Left lobe of liver (tissue), 2 donors: Measurements from ENCODE around the gene CCDC154. TPM values are rescaled to one million over a fixed set of nuclear protein-coding genes. Genes with fewer than 3 reads are reported as not detected.

ENCODE experiments used
- ATAC-seq: fragments of 200-7000 bp; cut with Tn5 transposase; one replicate; pipeline ENCODE4 v1.9.1; 2020; ENCODE audit warnings: mild to moderate bottlenecking, moderate library complexity
- DNase-seq: peaks from one replicate; pipeline ENCODE4 v3.0.0-alpha.2; 2020; ENCODE audit warnings: low spot score
- total RNA-seq: library from RNA; stranded (reverse); gene quantifications from one replicate; pipeline ENCODE4 v1.2.1, GENCODE V29; 2021
- donor health status: DM: no; HTN: no; CAD: no; lungs with moderate emphysema.
- donor health status: DM: no; HTN: yes; CAD: no.

The CCDC154 gene
- total RNA-seq, 1 donor from 2014 or later, result 1.4 TPM

DNA sequence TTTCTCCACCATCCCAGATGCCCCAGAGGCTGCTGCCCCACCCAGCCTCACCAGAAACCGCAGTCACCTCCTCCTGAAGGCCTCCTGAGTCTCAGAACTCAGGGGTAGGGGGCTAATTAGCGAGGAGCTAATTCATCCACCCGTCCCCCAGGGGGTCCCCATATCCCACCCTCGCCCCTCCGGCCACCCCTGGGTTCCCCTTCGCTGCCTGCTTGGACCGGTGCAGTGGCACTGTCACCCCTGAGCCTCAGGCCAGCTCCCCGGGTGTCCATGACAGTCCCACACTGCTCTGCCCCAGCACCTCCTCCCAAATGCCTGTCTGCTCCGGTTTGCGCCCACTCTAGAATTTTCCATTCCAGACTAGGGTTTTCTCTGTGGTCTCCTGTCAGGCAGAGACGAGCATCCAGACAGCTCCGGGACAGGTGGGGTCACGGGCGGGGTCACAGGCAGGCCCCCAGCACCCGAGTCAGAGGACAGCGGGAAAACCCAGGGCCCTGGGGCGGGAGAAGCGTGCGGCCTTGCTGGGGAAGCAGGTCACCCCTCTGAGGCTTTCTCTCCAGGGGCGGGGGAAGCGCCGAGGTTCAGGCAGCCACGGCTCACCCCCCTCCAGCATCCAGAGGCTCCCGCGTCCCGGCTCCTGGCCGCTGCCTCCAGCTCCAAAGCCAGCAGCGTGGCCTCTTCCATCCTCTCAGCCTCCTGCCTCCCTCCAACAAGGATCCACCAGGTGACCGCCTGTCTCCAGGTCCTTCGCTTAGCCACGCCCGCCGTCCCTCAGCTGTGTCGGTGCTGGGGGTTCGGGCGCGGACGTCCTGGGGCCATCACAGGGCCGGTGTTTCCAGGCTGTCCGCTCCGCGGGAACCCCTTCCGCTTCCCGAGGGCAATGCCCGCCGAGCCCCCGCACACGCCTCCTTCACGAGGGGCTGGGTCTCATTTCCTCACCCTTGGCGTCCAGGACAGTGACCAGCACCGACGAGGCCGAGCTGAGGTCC lies 16.6 kb downstream of the CCDC154 start:
- ATAC-seq, result no peak

DNA sequence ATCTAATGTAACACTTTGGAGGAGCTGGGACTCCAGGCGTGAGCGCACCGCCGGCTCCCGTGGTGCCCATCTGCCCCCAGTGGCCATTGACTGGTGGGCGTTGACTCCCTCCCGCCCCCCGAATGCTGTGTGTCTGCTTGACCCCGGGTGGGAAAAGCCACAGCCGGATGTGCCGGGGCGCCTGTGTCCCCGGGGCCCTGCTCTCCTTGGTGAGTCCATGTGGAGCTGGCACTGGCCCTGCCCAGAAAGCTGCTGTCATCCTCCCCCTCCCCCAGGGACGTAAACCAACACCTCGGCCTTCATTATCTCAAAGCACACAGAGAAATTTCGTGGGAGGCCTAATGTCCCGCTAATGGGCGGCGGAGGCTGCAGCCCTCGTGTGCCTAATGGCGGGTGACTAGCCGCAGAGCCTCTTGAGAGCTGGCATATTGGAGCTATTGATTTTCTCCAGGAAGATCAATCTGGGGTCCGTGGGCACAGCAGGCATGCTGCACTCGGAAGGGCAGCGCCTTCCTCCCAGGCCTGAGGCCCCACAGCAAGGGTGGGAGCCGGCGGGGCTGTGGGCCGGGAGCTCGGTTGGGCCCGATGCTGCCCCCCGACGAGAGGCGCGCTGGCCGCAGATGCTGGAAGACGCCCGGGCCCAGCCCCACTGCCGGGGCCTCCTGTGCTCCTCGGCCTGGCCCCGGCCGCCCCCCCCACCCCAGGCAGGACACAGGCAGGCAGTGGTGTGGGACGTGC lies 17.5 kb downstream of the CCDC154 start:
- DNase-seq (no peak), ATAC-seq (no peak)

More for the DNA sequence above, 16.6 kb downstream of the CCDC154 start:
- no peak for DNase-seq

DNA sequence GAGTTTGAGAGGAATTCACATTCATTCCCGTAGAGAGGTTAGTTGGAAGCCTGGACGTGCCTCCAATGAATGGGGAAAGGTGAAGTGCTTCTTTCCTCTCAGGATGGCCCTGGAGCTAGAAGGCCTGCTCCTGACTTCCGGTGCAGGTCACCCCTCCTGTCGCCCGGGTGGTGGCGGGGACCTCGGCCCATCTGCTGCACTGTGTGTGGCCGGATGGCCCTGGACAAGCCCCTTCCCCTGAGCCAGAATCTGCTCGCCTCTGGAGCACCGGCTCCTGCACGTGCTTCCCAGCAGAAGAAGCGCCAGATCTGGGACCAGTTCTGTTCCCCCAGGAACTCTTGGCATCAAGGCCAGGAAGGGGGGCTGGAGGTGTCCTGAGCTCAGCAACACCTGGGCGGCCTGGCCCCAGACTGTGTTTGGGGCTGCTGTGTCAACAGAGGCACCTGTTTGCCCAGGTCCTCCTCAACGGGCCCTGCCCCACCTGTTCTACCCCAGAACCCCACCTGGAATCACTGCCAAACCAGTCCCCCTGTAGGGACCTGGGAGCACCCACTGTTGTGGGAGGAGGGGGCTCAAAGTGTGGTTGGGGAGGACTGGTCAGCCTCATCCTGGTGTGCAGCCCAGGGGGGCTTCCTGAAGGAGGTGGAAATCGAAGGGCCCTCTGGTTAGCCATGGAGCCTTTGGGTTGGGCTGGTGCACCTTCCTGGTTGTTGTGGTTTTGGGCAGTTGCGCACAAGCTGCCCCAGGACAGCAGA lies 18.6 kb downstream of the CCDC154 start:
- no peak for DNase-seq

DNA sequence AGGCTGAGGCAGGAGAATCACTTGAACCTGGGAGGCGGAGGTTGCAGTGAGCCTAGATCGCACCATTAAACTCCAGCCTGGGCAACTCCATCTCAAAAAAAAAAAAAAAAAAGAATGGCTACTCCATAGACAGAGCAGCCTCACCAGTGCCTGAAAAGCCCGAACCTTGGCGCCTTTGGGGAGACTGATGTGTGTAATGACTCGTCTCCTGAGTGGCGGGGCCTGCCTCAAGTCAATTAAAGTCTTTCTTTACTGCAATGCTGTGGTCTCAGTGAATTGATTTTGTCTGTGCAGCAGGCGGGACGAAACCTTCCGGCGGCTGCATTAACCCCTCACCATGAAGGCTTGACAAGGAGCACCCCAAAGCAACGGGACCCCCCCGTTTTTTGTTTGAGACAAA lies 20.3 kb downstream of the CCDC154 start:
- ATAC-seq (no peak), DNase-seq (no peak)

More for the DNA sequence above, 18.6 kb downstream of the CCDC154 start:
- no peak for ATAC-seq

DNA sequence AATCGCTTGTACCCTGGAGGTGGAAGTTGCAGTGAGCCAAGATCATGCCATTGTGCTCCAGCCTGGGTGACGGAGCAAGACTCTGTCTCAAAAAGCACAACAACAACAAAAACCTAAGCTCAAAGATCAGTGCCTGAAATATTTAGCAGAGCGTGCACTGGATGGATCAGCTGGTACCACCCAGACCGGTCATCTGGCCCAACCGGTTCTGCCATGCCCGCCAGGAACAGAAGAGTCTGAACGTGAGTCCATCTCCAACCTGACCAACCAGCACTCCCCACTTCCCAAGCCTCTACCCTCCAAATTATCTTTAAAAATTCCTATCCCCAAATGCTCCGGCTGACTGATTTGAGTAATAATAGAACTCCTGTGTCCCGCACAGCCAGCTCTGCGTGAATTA lies 22.3 kb downstream of the CCDC154 start:
- no peak for ATAC-seq
- no peak for DNase-seq

DNA sequence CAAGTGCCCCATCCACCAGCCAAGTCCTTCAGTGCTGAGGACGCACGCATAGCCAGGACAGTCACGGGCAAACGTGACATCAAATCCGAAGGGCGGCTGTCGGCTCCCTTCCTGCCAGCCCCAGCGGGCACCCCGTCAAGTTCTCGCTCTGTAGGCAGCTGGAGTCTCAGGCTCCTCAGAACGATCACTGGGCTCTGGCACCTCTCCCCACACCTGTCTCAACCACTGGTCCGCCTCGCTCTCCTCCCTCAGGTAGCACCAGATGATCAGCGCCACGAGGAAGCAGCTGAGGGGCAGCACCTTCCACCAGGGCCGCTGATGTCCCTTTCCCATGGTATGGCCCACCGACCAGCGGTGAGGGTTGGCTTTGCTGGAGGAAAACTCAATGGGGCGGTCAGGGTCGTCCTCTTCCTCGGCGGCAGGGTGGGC lies 24.2 kb downstream of the CCDC154 start:
- ATAC-seq (peak; percentile 2), DNase-seq (no peak)

DNA sequence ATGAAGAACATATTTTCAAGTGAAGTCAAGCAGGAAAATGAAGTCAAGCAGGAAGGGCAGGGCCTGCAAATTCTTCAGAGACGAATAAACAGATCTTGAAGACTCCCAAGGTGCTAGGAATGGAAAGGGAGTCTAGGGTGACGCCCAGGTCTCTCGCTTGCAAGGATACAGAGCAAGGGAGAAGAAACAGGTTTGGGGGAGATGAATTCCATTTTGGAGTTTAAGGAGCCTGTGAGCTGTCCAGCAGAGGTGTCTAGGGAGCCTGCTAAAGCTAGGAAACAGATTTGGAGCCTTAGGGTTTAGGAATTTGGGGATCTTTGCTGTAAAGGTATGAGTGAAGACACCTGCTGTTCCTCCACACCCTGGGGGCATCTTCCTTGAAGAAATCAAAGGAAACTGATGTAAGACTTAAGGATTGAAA lies 27.8 kb downstream of the CCDC154 start:
- DNase-seq (no peak), ATAC-seq (no peak)

DNA sequence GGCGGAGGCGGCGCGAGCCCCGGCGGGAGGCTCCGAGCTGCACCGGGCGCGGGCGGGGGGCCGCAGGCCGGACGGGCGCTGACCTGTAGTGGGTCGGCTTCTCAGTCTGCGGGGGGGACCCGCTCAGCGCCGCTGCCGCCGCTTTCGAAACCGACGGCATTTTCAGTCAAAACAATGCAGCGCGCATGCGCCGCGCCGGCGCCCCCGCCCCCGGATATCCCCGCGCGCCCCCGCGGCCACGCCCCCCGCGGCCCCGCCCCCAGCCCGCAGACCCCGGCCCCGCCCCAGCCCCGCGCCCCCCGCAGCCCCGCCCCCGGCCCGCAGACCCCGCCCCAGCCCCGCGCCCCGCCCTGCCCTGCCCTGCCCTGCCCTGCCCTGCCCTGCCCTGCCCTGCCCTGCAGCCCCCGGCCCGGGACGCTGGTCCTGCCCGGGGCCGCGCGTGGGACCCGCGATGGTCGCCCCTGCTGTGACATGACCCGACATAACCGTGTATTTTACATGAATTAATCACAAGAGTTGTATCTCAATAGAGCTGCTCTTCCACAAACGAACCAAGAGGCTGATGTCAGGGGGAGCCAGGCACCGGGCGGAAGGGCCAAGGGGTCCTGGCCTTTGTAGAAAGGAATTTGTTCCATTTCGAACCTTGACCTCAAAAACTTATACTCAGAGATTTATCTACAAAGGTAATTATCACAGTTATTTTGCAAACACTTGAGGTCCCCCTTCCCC lies 29.7 kb downstream of the CCDC154 start, which contains the start of gene UNKL:
TSS of gene UNKL (minus strand) at position 173 of the 729 bp plus-strand sequence. CDS start at position 160, 13 bp downstream.
- DNase-seq, result peak; percentile 80
- ATAC-seq, result peak; percentile 77

DNA sequence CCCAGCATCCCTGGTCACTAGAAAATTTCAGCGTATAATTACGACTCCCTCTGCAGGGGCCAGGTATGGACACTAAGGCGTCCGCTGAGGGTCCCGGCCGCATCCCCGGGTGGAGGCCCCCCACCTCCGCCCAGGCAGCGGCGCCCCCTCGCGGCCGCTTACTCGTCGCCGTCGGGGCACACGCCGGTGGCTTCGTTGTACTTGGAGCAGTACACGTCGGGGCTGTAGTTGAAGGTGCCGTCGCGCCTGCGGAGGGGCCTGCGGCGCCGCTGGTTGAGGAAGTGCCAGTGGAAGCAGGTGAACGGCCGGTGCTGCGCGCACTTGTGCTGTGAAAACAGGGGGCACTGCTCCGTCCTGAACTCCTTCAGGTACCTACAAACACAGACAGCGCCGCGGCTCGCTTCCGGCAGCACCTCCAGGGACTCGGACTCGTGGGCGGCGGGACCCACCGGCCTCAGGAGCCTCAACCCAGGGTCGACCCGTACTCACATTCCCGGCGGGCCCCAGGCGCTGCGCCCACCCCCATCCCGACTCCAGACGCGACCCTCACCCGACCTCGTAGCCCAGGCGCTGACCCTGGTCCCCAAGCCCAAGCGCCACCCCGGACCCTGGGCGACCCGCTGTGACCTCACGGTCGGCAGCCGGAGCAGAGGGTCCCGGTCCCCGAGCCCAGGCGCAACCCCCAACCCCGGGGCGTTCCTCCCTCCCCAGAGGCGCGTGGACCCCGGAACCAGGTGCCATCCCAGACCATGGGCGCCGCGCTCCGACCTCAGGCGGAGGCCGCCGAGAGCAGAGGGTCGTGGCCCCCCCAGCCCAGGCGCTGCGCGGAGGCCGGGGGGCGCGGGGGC lies 30.4 kb downstream of the CCDC154 start:
- no peak for DNase-seq
- ATAC-seq, result peak; percentile 68

DNA sequence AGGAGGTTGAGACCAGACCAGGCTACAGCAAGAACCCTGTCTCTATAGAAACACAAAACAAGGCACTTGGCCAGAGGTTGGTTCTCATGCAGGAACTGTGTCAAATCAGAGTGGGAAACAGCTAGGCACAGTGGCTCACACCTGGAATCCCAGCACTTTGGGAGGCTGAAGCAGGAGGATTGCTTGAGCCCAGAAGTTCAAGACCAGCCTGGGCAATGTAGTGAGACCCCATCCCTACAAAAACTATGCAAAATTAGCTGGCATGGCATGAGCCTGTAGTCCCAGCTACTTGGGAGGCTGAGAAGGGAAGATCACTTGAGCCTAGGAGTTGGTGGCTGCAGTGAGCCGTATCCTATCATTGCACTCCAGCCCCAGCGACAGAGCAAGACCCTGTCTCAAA lies 31.5 kb downstream of the CCDC154 start:
- no peak for ATAC-seq

DNA sequence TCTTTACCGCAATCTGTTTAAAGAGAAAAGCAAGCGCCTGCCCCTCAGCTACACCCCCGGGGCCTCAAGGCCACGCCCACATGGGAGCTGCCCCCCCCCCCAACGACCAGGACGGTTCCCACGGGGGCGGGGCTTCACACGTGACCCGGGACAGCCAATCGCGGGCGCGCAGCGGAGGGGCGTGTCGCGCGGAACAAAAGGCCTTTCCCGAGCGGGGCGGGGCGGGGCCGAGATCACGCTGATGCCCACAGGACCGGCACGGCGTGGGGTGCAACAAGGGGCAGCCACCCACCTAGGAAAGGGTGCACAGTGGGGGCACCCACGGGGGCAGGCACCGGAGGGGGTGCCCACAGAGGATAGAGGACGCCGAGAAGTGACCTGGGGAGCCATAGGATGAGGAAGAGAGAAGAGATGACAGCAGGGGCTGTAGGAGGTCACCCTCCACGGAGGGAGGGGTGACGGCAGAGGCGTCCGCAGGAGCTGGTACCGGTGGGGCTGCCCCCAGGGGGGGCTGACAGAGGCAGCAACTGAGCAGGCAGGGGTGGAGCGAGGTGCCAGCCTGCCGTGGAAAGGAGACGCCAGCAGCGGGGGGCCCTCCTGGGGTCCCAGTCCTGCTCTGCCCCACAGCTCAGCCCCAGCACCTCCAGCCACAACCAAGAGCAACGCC lies 36.1 kb downstream of the CCDC154 start:
- DNase-seq (peak; percentile 94), ATAC-seq (peak; percentile 99)

More for the DNA sequence above, 31.5 kb downstream of the CCDC154 start:
- no peak for DNase-seq

DNA sequence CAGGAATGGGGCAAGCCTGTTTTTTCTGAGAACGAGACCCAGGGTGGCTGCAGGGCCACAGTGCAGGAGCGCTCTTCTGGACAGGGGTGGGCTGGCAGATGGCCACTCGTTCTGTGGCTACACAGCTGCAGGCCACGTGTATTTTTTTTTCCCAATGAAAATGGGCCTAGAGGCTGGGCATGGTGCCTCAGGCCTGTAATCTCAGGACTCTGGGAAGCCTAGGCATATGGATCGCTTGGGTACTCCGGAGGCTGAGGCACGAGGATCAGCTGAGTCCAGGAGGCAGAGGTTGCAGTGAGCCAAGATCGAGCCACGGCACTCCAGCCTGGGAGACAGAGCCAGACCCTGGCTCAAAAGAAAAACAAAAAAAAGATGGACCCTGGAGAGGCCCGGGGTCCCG lies 36.6 kb downstream of the CCDC154 start:
- DNase-seq (no peak), ATAC-seq (peak; percentile 12)

DNA sequence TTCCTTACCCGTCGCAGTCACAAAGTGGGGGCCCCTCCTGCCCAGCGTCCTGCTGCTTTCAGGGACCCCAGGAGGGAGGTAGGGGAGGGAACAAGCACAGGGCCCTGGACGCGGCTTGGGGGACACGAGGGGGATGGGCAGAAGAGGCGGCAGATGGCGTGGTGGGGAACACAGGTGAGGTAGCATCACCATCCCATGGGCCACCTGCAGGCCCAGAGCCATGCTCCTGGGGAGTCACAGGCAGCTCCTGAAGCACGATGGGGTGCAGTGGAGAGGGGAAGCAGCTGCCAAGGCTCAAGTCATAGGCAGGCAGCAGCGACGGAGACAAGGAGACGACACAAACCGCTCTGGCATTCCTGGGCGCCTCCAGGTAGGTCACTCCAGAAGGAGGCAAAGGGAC lies 40.6 kb downstream of the CCDC154 start:
- no peak for ATAC-seq

DNA sequence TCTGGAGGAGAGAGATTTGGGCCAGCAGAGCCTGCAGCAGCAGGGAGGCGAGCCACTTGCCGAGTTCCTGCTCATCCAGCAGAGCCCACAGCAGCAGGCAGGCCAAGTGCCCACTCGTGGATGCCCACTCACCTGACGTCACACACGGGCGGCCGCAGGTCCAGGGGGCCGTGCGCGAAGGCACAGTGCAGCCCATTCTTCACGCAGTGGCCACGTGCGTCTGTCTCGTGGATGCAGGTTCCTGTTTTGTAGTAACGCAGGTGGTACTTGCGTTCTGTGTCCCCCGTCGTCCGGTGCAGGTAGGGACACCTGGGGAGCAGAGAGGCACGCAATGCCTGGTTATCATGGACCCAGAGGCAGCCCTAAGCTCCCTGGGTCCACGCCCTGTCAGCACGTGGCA lies 41.3 kb downstream of the CCDC154 start:
- DNase-seq, result no peak
- ATAC-seq, result no peak

More for the DNA sequence above, 40.6 kb downstream of the CCDC154 start:
- no peak for DNase-seq

DNA sequence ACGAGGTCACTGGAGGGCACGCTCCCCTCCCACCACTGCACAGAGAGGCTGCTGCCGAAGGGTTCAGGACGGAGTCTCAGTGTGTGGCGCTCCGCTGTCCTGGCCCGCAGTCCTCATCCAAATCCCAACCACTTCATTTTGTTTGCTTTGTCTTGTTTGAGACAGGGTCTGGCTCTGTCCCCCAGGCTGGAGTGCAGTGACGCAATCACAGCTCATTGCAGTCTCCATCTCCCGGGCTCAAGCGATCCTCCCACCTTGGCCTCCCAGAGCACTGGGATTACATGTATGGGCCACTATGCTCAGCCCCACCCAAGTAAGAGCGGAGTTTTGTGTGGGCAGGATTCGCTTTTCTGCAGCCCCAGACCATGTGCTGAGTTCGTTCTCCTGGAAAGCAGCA lies 42.6 kb downstream of the CCDC154 start:
- DNase-seq (no peak), ATAC-seq (no peak)

DNA sequence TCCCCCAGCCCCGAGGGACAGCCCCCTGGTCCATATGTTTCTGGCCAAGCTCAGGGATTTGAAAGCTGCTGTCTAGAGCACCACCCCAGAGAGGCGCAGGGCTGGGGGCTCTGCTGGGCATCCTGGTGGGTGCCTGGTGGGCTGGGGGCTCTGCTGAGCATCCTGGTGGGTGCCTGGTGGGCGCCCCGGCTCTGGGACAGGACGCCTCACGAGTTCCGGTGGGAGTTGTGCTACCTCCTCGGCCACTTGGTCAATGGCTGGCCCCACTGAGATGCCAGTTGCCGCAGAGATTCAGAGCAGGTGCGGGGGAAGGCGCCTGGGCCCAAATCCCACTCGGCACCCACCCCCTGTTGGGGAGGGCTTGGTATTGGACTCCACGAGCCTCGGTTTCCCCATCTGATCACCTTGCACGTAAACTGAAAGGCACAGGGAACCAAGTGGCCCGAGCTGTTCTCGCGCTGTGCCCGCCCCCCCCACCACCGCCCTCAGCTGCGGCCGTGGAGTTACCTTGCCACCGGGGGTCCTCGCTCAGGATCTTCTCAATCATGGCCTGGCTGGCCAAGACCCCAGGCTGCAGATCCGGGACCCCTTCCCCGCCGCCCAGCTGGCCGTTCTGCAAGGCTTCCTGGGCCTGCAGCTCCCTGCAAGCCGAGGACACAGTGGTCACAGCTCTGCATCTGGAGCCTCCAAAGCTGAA lies 43.1 kb downstream of the CCDC154 start:
- ATAC-seq (no peak), DNase-seq (no peak)

DNA sequence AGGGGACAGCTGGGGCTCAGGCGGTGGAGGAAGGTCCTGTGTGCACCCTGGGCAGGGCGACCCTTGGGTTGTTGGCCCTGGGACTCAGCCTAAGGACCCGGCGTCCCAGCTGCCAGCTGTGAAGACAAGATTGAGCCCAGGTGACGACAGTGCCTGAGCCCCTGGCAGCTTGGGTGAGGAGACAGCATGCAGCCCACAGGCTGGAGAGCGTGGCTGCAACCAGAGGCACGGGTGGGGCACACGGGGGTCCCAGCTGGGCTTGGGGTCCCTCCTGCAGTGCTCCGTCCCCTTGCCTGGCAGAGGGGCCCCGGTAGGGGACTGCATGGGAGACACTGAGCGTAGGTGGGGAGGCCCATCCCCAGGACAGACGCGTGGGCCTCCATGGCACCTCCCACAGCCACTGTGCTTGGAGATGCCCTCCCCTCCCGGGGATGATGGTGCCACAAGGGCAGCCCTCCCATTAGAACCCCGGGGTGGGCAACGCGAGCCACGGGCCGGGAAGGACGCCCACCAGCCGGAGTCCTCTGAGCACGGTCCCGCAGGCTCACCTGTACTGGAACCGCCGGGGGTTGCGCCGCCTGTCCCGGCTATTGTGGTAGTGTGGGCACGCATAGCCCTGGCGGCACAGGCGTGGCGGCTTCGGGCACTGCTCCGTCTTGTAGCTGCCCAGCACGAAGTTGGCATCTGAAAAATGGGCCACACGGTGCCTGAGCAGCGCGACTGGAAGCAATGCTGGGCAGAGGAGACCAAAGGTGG lies 45.4 kb downstream of the CCDC154 start:
- ATAC-seq (no peak), DNase-seq (no peak)
